Activated CD4-positive, alpha-beta T cell treated with anti-CD3 and anti-CD28 coated beads, Interleukin-2, amount 10 ng/mL, durations not matched to agents 24 days and 14 days (primary cell): Measurements from ENCODE around the gene ADARB2. TPM values are rescaled to one million over a fixed set of nuclear protein-coding genes. Genes with fewer than 3 reads are reported as not detected.
"Not testable (repeated sequence)": the region's sequence is repeated elsewhere in the genome, so short reads cannot be mapped to it uniquely, and the experiment has no call there.

ENCODE experiments used
- DNase-seq: peaks from one replicate; pipeline ENCODE4 v3.0.0; 2022
- H3K27ac Mint-ChIP-seq: one replicate; pipeline ENCODE4 v1.8.0; 2022; ENCODE audit warnings: mild to moderate bottlenecking, mixed read lengths
- H3K27me3 Mint-ChIP-seq: one replicate; pipeline ENCODE4 v1.8.0; 2022; ENCODE audit warnings: mixed read lengths
- H3K36me3 Mint-ChIP-seq: one replicate; pipeline ENCODE4 v1.8.0; 2022; ENCODE audit warnings: low read depth, mild to moderate bottlenecking, mixed read lengths
- H3K4me1 Mint-ChIP-seq: one replicate; pipeline ENCODE4 v1.8.0; 2021; ENCODE audit warnings: mixed read lengths
- H3K4me3 Mint-ChIP-seq: one replicate; pipeline ENCODE4 v1.8.0; 2022; ENCODE audit warnings: mild to moderate bottlenecking, moderate library complexity, mixed read lengths
- H3K9me3 Mint-ChIP-seq: one replicate; pipeline ENCODE4 v1.8.0; 2021; ENCODE audit warnings: mixed read lengths
- intact Hi-C: fragments of 100-400 bp; cut with micrococcal nuclease; formaldehyde crosslinking; loops from one replicate; pipeline ENCODE4 v1.15.1; 2023
- total RNA-seq: library from RNA; stranded (reverse); gene quantifications from 2 replicates; pipeline ENCODE4 v1.2.3, GENCODE V29; 2022

ADARB2 gene
- total RNA-seq, 1 donor from 2014 or later, result not detected

DNA sequence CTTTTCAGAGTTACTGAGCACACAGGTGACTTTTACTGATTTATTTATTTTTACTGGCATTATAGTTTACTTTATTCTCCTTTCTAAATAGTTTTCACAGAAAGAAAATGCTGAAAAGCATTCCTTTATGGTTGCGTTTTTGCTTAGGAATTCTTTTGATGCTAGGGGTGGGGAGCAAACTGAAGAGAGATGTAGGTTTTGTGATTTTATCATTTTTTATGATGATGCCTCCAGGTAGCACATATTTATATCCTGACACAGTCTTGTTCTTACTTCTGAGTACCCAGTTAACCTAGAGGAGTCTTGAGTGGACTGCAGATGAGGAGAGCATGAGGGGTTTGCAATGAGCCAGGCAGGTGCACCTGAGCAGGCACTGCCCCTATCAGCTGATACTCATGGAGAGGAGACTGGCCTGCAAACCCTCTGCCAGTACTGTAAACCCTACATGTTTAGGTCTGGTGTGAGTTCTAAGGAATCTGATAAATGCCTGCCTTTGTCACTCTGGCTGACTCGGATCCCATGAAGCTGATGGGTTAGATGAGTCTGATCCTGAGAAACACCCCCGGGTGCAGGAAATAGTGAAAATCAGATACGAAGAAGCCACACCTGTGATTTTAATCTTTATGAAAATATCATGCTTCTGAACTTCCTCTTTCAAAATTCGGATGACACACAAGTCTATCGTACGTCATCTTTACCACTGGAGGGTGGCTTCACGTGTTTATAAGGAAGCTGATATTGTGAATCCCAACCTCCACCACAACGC, 378.3 kb downstream of the ADARB2 start:
- DNase-seq, result no peak
- Mint-ChIP-seq H3K4me1 (peaks cover 6% of the 10 kb centered on the region), H3K27ac (no peak overlapping the region), H3K36me3 (no peaks in the 10 kb centered on the region), H3K27me3 (peaks cover 12% of the 10 kb centered on the region), H3K9me3 (no peaks in the 10 kb centered on the region), H3K4me3 (no peak overlapping the region)
- intact Hi-C loops, result loop anchor here (10.0 kb wide), 1 partner anchor 244 kb away; no protein-coding TSS in a partner anchor

GRCh38 chr10:1358147-1358546, 379.2 kb downstream of the ADARB2 start:
- Mint-ChIP-seq H3K4me3 (no peak overlapping the region), H3K4me1 (peaks cover 6% of the 10 kb centered on the region), H3K9me3 (no peaks in the 10 kb centered on the region), H3K36me3 (no peaks in the 10 kb centered on the region), H3K27me3 (peaks cover 12% of the 10 kb centered on the region), H3K27ac (no peak overlapping the region)
- intact Hi-C loops, result loop anchor here (10.0 kb wide), 1 partner anchor 243 kb away; no protein-coding TSS in a partner anchor
- DNase-seq, result no peak

DNA sequence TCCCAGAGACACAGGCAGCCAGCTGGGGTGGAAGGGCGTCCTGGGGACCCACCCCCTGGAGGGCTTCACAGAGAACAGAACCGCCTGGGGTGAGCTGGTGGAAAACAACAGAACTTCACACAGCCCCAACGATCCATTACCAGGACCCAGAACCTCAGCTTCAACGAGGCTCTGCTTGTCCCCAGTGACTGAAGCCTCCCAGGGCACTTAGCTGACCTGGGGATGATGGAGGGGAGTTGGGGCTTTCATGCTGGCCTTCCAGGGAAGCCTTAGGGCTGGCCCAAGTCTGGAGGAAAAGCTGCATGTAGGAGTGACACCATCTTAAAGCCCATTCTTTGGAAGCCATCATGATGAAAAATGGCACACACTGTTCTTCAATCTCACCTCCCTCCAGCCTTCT, 381.0 kb downstream of the ADARB2 start:
- no peaks in the 10 kb centered on the region for H3K36me3 Mint-ChIP-seq
- H3K4me1 Mint-ChIP-seq, result peaks cover 6% of the 10 kb centered on the region
- no peak overlapping the region for H3K4me3 Mint-ChIP-seq
- H3K27ac Mint-ChIP-seq, result no peak overlapping the region
- H3K27me3 Mint-ChIP-seq, result peaks cover 6% of the 10 kb centered on the region
- H3K9me3 Mint-ChIP-seq, result no peaks in the 10 kb centered on the region
- no peak for DNase-seq
- intact Hi-C loops, result loop anchor here (10.0 kb wide), 1 partner anchor 242 kb away; no protein-coding TSS in a partner anchor

- no peak for DNase-seq
- no peaks in the 10 kb centered on the region for H3K9me3 Mint-ChIP-seq
- peaks cover 6% of the 10 kb centered on the region for H3K4me1 Mint-ChIP-seq
- H3K27ac Mint-ChIP-seq, result no peak overlapping the region
- peaks cover 4% of the 10 kb centered on the region for H3K27me3 Mint-ChIP-seq
- no peak overlapping the region for H3K4me3 Mint-ChIP-seq
- intact Hi-C loops, result loop anchor here (10.0 kb wide), 1 partner anchor 240 kb away; no protein-coding TSS in a partner anchor
- no peaks in the 10 kb centered on the region for H3K36me3 Mint-ChIP-seq
These were observed 382.3 kb downstream of the ADARB2 start for GRCh38 chr10:1354809-1355710.

GRCh38 chr10:1352296-1352695, 385.0 kb downstream of the ADARB2 start:
- not testable (repeated sequence) for H3K27me3 Mint-ChIP-seq, H3K36me3 Mint-ChIP-seq, H3K27ac Mint-ChIP-seq, DNase-seq, H3K9me3 Mint-ChIP-seq, H3K4me3 Mint-ChIP-seq, H3K4me1 Mint-ChIP-seq
- intact Hi-C loops, result loop anchor here (10.0 kb wide), 1 partner anchor 237 kb away; no protein-coding TSS in a partner anchor

- H3K4me3 Mint-ChIP-seq, result no peak overlapping the region
- intact Hi-C loops, result no loop called here
- H3K36me3 Mint-ChIP-seq, result no peaks in the 10 kb centered on the region
- H3K4me1 Mint-ChIP-seq, result no peaks in the 10 kb centered on the region
- no peak overlapping the region for H3K27ac Mint-ChIP-seq
- no peak for DNase-seq
- no peaks in the 10 kb centered on the region for H3K27me3 Mint-ChIP-seq
- no peaks in the 10 kb centered on the region for H3K9me3 Mint-ChIP-seq
These were observed 388.6 kb downstream of the ADARB2 start for GRCh38 chr10:1348773-1349050.

GRCh38 chr10:1347962-1348772, 389.2 kb downstream of the ADARB2 start:
- Mint-ChIP-seq H3K4me3 (no peak overlapping the region), H3K36me3 (no peaks in the 10 kb centered on the region), H3K9me3 (no peaks in the 10 kb centered on the region), H3K4me1 (no peaks in the 10 kb centered on the region), H3K27me3 (no peaks in the 10 kb centered on the region), H3K27ac (no peak overlapping the region)
- no peak for DNase-seq
- intact Hi-C loops, result no loop called here

DNA sequence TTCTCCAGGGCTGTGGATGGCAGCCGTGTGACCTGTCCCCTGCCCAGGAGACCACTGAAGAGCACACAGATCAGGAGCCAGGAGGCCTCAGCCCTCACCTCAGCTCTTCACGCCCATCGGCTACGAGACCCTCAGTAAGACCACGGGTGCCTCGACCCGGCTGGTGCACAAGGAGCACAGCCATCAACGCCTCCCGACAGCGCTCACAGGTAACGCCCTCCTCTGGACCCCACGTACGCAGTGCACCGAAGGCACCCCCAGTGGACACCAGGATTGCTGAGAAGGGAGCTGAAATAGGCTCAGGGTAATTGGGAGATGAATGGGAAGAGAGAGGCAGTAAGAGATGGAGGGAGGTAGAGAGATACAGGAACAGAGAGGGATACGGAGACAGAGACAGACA, 389.8 kb downstream of the ADARB2 start:
- no peaks in the 10 kb centered on the region for H3K4me1 Mint-ChIP-seq
- no peak overlapping the region for H3K4me3 Mint-ChIP-seq
- intact Hi-C loops, result no loop called here
- no peaks in the 10 kb centered on the region for H3K27me3 Mint-ChIP-seq
- no peak overlapping the region for H3K27ac Mint-ChIP-seq
- DNase-seq, result no peak
- H3K9me3 Mint-ChIP-seq, result no peaks in the 10 kb centered on the region
- H3K36me3 Mint-ChIP-seq, result no peaks in the 10 kb centered on the region

DNA sequence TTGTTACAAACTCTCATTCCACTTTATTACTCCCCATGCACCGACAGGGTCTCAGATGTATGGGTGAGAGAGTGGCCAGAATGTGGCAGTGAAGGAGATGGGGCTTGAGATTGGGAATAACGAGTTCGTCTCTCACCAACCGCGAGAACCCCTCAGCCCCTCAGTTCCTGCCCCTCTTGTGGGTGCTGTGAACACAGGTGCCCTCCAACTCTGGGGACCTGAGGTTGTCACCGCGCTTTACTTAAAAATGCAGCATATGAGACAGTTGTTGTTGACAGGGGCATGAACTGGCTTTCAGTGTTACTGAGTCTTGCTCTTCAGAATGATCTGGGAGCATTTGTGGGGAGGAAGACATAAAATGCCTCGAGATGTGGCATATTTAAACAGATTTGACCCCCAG, 391.1 kb downstream of the ADARB2 start:
- no peak overlapping the region for H3K27ac Mint-ChIP-seq
- H3K36me3 Mint-ChIP-seq, result no peaks in the 10 kb centered on the region
- H3K4me1 Mint-ChIP-seq, result no peaks in the 10 kb centered on the region
- no peaks in the 10 kb centered on the region for H3K9me3 Mint-ChIP-seq
- no peaks in the 10 kb centered on the region for H3K27me3 Mint-ChIP-seq
- intact Hi-C loops, result no loop called here
- no peak overlapping the region for H3K4me3 Mint-ChIP-seq
- no peak for DNase-seq

DNA sequence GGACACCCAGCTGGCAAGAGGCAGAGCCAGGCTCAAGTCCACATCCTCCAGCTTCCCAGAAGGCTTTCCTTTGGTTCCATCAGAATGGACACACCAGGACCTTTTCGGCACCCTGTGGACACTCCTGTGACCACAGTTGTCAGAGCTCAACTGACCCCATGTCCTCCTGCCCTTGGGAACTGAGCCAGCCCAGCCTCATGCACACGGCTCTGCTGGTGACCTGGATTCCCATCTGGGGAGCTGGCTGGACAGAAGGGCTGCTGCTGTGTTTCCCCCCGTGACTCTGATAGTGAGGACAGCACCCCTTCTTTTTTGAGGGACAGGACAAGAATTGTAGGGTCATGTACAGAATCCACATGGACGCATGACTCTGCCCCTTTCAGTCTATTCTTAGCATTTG, 392.0 kb downstream of the ADARB2 start:
- Mint-ChIP-seq H3K36me3 (no peaks in the 10 kb centered on the region), H3K27ac (no peak overlapping the region), H3K27me3 (no peaks in the 10 kb centered on the region)

GRCh38 chr10:1344846-1345245, 392.5 kb downstream of the ADARB2 start:
- no peaks in the 10 kb centered on the region for H3K36me3 Mint-ChIP-seq
- intact Hi-C loops, result no loop called here
- no peak overlapping the region for H3K4me3 Mint-ChIP-seq
- no peaks in the 10 kb centered on the region for H3K9me3 Mint-ChIP-seq
- no peaks in the 10 kb centered on the region for H3K27me3 Mint-ChIP-seq
- H3K27ac Mint-ChIP-seq, result no peak overlapping the region
- H3K4me1 Mint-ChIP-seq, result no peaks in the 10 kb centered on the region
- no peak for DNase-seq

More for the DNA sequence above, 392.0 kb downstream of the ADARB2 start:
- Mint-ChIP-seq H3K4me1 (no peaks in the 10 kb centered on the region), H3K9me3 (no peaks in the 10 kb centered on the region), H3K4me3 (no peak overlapping the region)
- intact Hi-C loops, result no loop called here
- DNase-seq, result no peak

DNA sequence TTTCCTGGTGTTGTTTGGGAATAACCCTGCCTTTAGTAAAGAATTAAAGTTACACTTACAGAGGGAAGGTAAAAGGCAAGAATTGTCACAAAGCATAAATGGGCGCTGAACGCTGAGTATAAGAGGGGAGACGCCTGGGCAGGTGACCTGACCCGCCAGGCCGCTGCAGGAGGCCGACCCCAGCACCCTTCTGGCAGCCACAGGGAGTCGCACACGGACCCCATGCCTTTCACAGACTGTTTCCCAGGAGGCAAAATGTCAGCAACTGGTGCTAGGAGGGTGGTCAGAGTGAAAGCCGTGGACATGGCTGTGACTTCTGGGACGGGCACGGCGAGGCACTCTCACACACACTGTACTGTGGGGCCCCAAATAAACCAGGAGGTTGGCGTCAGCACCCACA, 392.9 kb downstream of the ADARB2 start:
- no peaks in the 10 kb centered on the region for H3K4me1 Mint-ChIP-seq
- no peak overlapping the region for H3K27ac Mint-ChIP-seq
- no peaks in the 10 kb centered on the region for H3K36me3 Mint-ChIP-seq
- intact Hi-C loops, result no loop called here
- no peak overlapping the region for H3K4me3 Mint-ChIP-seq
- DNase-seq, result no peak
- H3K27me3 Mint-ChIP-seq, result no peaks in the 10 kb centered on the region
- no peaks in the 10 kb centered on the region for H3K9me3 Mint-ChIP-seq

GRCh38 chr10:1343176-1343575, 394.1 kb downstream of the ADARB2 start:
- DNase-seq, result no peak
- intact Hi-C loops, result no loop called here
- no peaks in the 10 kb centered on the region for H3K27me3 Mint-ChIP-seq
- no peak overlapping the region for H3K27ac Mint-ChIP-seq
- H3K36me3 Mint-ChIP-seq, result no peaks in the 10 kb centered on the region
- H3K4me1 Mint-ChIP-seq, result no peaks in the 10 kb centered on the region
- H3K4me3 Mint-ChIP-seq, result no peak overlapping the region
- no peaks in the 10 kb centered on the region for H3K9me3 Mint-ChIP-seq

DNA sequence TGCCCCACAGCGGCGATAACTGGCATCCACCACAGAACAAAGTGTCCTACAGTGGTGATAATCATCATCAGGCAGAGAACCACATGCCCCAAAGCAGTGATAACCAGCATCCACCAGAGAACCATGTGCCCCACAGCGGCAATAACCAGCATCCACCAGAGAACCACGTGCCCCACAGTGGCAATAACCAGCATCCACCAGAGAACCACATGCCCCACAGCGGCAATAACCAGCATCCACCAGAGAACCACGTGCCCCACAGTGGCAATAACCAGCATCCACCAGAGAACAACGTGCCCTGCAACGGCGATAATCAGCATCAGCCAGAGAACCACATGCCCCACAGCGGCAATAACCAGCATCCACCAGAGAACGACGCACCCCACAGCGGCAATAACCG, 396.3 kb downstream of the ADARB2 start:
- H3K4me3 Mint-ChIP-seq, H3K36me3 Mint-ChIP-seq, H3K27me3 Mint-ChIP-seq, H3K4me1 Mint-ChIP-seq, H3K9me3 Mint-ChIP-seq, DNase-seq, H3K27ac Mint-ChIP-seq, intact Hi-C loops: not testable (repeated sequence)
